PC-9 (cell line): ENCODE data around the gene RDH11. TPM values are rescaled to one million over a fixed set of nuclear protein-coding genes. Genes with fewer than 3 reads are reported as not detected.
"Not testable (repeated sequence)": the region's sequence is repeated elsewhere in the genome, so short reads cannot be mapped to it uniquely, and the experiment has no call there.

ENCODE experiments used
- BruUV-seq: library from RNA; stranded (reverse); fragments of 400-500 nt; replicated peaks from 2 replicates; lab custom pipeline; 2021; lab: Mats Ljungman, UMichigan
- CTCF ChIA-PET: fragments of 300-600 bp; sonication (Branson Sonifier 250); formaldehyde crosslinking; loops from one replicate; lab custom pipeline; 2022; ENCODE audit warnings: antibody characterized with exemption; lab: Charles Lee
- POLR2A ChIA-PET: fragments of 300-600 bp; sonication (Branson Sonifier 250); formaldehyde crosslinking; loops from one replicate; lab custom pipeline; 2022; ENCODE audit warnings: antibody characterized with exemption; ENCODE audit not compliant: unreplicated experiment; lab: Charles Lee
- DNase-seq, 2 experiments: peaks; one replicate each; pipeline versions ENCODE4 v3.0.0 to v3.0.0-alpha.2; 2015 to 2022; ENCODE audit warnings: mixed read lengths in 1 of 2
- H2AFZ ChIP-seq: fragments of 200-600 bp; sonication (generic); 2 replicates; pipeline ENCODE4 v1.8.1; 2017; ENCODE audit warnings: antibody characterized with exemption
- H3F3A ChIP-seq: fragments of 200-600 bp; sonication (generic); 2 replicates; pipeline ENCODE4 v1.8.1; 2017; ENCODE audit warnings: antibody characterized with exemption, mild to moderate bottlenecking, low read depth; ENCODE audit not compliant: insufficient read depth
- H3K27ac ChIP-seq: fragments of 200-600 bp; sonication (generic); 2 replicates; pipeline ENCODE4 v1.6.1; 2016; ENCODE audit warnings: mixed run types
- H3K27me3 ChIP-seq: fragments of 200-600 bp; sonication (generic); 2 replicates; pipeline ENCODE4 v1.6.1; 2016; ENCODE audit warnings: low read depth, mixed run types; ENCODE audit not compliant: insufficient read depth
- H3K36me3 ChIP-seq: fragments of 200-600 bp; sonication (generic); 2 replicates; pipeline ENCODE4 v1.6.1; 2016; ENCODE audit warnings: low read depth, mixed run types
- H3K4me1 ChIP-seq: fragments of 200-600 bp; sonication (generic); replicated peaks from 2 replicates; pipeline ENCODE4 v1.6.1; 2016; ENCODE audit warnings: mixed run types; ENCODE audit not compliant: insufficient read depth
- H3K4me2 ChIP-seq: fragments of 200-600 bp; sonication (generic); 2 replicates; pipeline ENCODE4 v1.6.1; 2017; ENCODE audit warnings: mixed run types
- H3K4me3 ChIP-seq: fragments of 200-600 bp; sonication (generic); 2 replicates; pipeline ENCODE4 v1.6.1; 2016; ENCODE audit warnings: mixed run types
- H3K79me2 ChIP-seq: fragments of 200-600 bp; sonication (generic); 2 replicates; pipeline ENCODE4 v1.6.1; 2017; ENCODE audit warnings: low read depth, mixed run types
- H3K9me2 ChIP-seq: fragments of 200-600 bp; sonication (generic); 2 replicates; pipeline ENCODE4 v1.8.1; 2017; ENCODE audit warnings: mild to moderate bottlenecking; ENCODE audit not compliant: insufficient read depth
- H3K9me3 ChIP-seq: fragments of 200-600 bp; sonication (generic); 2 replicates; pipeline ENCODE4 v1.8.1; 2016; ENCODE audit warnings: low read depth; ENCODE audit not compliant: insufficient read depth
- H4K20me1 ChIP-seq: fragments of 200-600 bp; sonication (generic); 2 replicates; pipeline ENCODE4 v1.8.1; 2017; ENCODE audit not compliant: insufficient read depth
- CTCF ChIP-seq: fragments of 200-600 bp; sonication (generic); conservative IDR thresholded peaks from 2 replicates; pipeline ENCODE4 v1.6.1; 2017; ENCODE audit warnings: mixed run types, antibody characterized with exemption, mild to moderate bottlenecking, moderate library complexity
- EZH2 ChIP-seq: fragments of 200-600 bp; sonication (generic); IDR thresholded peaks from 2 replicates; pipeline ENCODE4 v1.8.0; 2017; ENCODE audit warnings: antibody characterized with exemption, low read depth
- intact Hi-C: fragments of 100-400 bp; cut with micrococcal nuclease; formaldehyde crosslinking; loops from one replicate; pipeline ENCODE4 v1.10.0; 2022; ENCODE audit not compliant: unreplicated experiment
- total RNA-seq: library from RNA; stranded (reverse); gene quantifications from 2 replicates; pipeline ENCODE4 v1.2.3, GENCODE V29; 2021

The RDH11 gene
- total RNA-seq, 1 experiment from 2014 or later = 97.0 TPM

GRCh38 chr14:67717048-67717447 lies 21.5 kb upstream of the RDH11 start:
- H4K20me1 ChIP-seq = no peaks in the 10 kb centered on the region
- TF ChIP-seq CTCF = no peak
- TF ChIP-seq EZH2 = no peak
- no peak overlapping the region for H3K27ac ChIP-seq
- no peaks in the 10 kb centered on the region for H3K79me2 ChIP-seq
- no peak overlapping the region for H3K4me3 ChIP-seq
- H3K9me2 ChIP-seq = no peaks in the 10 kb centered on the region
- POLR2A ChIA-PET = no interaction called here
- no TSS peak for BruUV-seq
- no peaks in the 10 kb centered on the region for H3K36me3 ChIP-seq
- H3K27me3 ChIP-seq = no peaks in the 10 kb centered on the region
- no peaks in the 10 kb centered on the region for H3K9me3 ChIP-seq
- H3K4me2 ChIP-seq = no peak overlapping the region
- intact Hi-C loops = no loop called here
- DNase-seq = no peak
- H2AFZ ChIP-seq = no peak overlapping the region
- no peaks in the 10 kb centered on the region for H3F3A ChIP-seq
- CTCF ChIA-PET = no interaction called here
- no peaks in the 10 kb centered on the region for H3K4me1 ChIP-seq

GRCh38 chr14:67710209-67710608 lies 14.6 kb upstream of the RDH11 start:
- TF ChIP-seq CTCF = no peak
- TF ChIP-seq EZH2 = no peak
- no peaks in the 10 kb centered on the region for H3K27me3 ChIP-seq
- CTCF ChIA-PET = no interaction called here
- H3K27ac ChIP-seq = no peak overlapping the region
- no peaks in the 10 kb centered on the region for H3K36me3 ChIP-seq
- DNase-seq = no peak
- no peak overlapping the region for H2AFZ ChIP-seq
- intact Hi-C loops = no loop called here
- H3F3A ChIP-seq = no peaks in the 10 kb centered on the region
- H3K9me3 ChIP-seq = peaks cover 12% of the 10 kb centered on the region
- no peak overlapping the region for H3K4me2 ChIP-seq
- no peaks in the 10 kb centered on the region for H3K9me2 ChIP-seq
- H4K20me1 ChIP-seq = no peaks in the 10 kb centered on the region
- no TSS peak for BruUV-seq
- 0 out of 2 replicates have a peak, but pooled peaks cover 4% of the 10 kb centered on the region for H3K4me1 ChIP-seq
- H3K4me3 ChIP-seq = no peak overlapping the region
- H3K79me2 ChIP-seq = no peaks in the 10 kb centered on the region
- POLR2A ChIA-PET = no interaction called here

DNA sequence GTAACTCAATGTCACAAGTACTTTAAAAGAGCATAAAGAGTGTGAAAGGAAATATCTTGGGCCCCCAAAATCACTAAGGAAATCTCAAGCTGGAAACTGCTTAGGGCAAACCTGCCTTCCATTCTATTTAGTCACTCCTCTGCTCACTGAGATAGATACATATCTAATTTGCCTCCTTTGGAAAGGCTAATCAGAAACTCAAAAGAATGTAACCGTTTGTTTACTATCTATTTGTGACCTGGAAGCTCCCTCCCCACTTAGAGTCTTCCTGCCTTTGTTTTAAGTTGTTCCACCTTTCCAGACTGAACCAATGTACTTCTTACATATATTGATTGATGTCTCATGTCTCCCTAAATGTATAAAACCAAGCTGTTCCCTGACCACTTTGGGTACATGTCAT lies 14.2 kb upstream of the RDH11 start:
- H2AFZ ChIP-seq, H3K27ac ChIP-seq: not testable (repeated sequence)

DNA sequence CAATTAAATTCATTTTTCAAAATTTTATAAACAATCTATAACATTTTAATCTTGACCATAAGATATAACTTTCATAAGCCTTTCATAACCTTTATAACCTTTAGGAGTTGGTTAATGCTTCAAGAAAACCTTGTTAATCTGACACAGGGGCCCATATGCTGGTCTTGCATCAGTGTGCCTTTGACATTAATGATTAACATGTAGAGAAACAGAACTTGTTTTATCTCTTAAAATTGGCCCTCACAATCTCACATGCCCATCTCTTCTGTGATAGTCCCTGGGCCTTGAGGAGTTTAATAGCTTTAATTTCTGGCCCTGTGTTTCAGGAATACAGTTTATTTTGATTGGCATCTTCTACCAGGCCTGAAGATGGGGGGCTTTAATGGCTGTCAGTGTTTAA lies 13.8 kb upstream of the RDH11 start:
- H3K79me2 ChIP-seq, H4K20me1 ChIP-seq, H3K27me3 ChIP-seq, H3F3A ChIP-seq, DNase-seq, H3K9me2 ChIP-seq, H3K4me1 ChIP-seq, H3K27ac ChIP-seq, H3K4me3 ChIP-seq, H2AFZ ChIP-seq, H3K4me2 ChIP-seq, BruUV-seq, H3K36me3 ChIP-seq, CTCF ChIA-PET: not testable (repeated sequence)
- peaks cover 12% of the 10 kb centered on the region for H3K9me3 ChIP-seq
- intact Hi-C loops = loop anchor here (10.0 kb wide), 1 partner anchor 1085 kb away; no protein-coding TSS in a partner anchor
- POLR2A ChIA-PET = interaction anchor here (0.7 kb wide), 1 partner anchor 664 kb away, joined by 18 read pairs; no protein-coding TSS in a partner anchor

More for the DNA sequence above, 14.2 kb upstream of the RDH11 start:
- H3K4me2 ChIP-seq, H3K36me3 ChIP-seq, DNase-seq, H3K79me2 ChIP-seq, H4K20me1 ChIP-seq, H3F3A ChIP-seq, H3K27me3 ChIP-seq, H3K9me2 ChIP-seq, BruUV-seq, POLR2A ChIA-PET, H3K4me3 ChIP-seq, H3K4me1 ChIP-seq, CTCF ChIA-PET: not testable (repeated sequence)
- intact Hi-C loops = loop anchor here (10.0 kb wide), 1 partner anchor 1085 kb away; no protein-coding TSS in a partner anchor
- H3K9me3 ChIP-seq = peaks cover 12% of the 10 kb centered on the region
